SK-N-SH (cell line): Measurements from ENCODE around the gene NFYA.

Source experiments
- CTCF ChIP-seq: fragments of 200-600 bp; sonication (generic); IDR thresholded peaks from 2 replicates; pipeline ENCODE4 v1.6.1; 2017; ENCODE audit warnings: antibody characterized with exemption, mild to moderate bottlenecking, moderate library complexity
- EP300 ChIP-seq, 2 experiments: IDR thresholded peaks; 2 replicates each; pipeline versions ENCODE4 v1.4.0 to v1.6.1; 2012; ENCODE audit warnings: borderline replicate concordance in 1 of 2, low read depth in 1 of 2, low read length in 1 of 2
- GABPA ChIP-seq: IDR thresholded peaks from 2 replicates; pipeline ENCODE4 v1.4.0; 2012; ENCODE audit warnings: low read depth, mild to moderate bottlenecking
- MEF2A ChIP-seq: IDR thresholded peaks from 2 replicates; pipeline ENCODE4 v1.4.0; 2012; ENCODE audit warnings: low read depth, borderline replicate concordance
- POLR2AphosphoS5 ChIP-seq: IDR thresholded peaks from 2 replicates; pipeline ENCODE4 v1.6.1; 2012; ENCODE audit warnings: low read depth, low read length
- TAF1 ChIP-seq: IDR thresholded peaks from 2 replicates; pipeline ENCODE4 v1.6.1; 2012; ENCODE audit warnings: low read depth, mild to moderate bottlenecking, low read length, moderate library complexity, borderline replicate concordance
- TF ChIP-seq, protein P1 (sequence below): IDR thresholded peaks from 2 replicates; pipeline ENCODE4 v1.4.0; 2012; ENCODE audit warnings: low read depth, borderline replicate concordance

DNA sequence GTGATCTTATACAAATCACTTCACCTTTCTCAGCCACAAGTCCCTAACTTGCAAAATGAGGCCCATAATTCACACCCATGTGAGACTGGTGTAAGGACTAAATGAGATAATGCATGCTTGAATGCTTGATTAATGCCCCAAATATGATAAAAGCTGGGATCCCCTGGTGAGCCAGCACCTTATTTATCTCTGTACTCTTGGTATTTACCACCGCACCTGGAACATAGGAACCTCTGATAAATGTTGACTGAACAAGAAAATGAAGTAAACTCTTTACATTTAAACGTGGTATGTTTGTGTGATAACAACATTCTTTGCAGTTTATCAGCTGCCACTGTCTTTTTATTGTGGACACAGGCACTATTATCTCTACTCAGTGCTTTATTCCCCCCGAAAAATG is 22.2 kb upstream of the NFYA start:
- TF ChIP-seq CTCF: no peak
- TF ChIP-seq TAF1: no peak
- no peak for TF ChIP-seq POLR2AphosphoS5
- no peak for TF ChIP-seq GABPA
- no peak for TF ChIP-seq MEF2A
- TF ChIP-seq, protein P1, sequence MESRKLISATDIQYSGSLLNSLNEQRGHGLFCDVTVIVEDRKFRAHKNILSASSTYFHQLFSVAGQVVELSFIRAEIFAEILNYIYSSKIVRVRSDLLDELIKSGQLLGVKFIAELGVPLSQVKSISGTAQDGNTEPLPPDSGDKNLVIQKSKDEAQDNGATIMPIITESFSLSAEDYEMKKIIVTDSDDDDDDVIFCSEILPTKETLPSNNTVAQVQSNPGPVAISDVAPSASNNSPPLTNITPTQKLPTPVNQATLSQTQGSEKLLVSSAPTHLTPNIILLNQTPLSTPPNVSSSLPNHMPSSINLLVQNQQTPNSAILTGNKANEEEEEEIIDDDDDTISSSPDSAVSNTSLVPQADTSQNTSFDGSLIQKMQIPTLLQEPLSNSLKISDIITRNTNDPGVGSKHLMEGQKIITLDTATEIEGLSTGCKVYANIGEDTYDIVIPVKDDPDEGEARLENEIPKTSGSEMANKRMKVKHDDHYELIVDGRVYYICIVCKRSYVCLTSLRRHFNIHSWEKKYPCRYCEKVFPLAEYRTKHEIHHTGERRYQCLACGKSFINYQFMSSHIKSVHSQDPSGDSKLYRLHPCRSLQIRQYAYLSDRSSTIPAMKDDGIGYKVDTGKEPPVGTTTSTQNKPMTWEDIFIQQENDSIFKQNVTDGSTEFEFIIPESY: no peak
- no peak for TF ChIP-seq EP300 (IDR thresholded peaks at IDR 0.05; ENCODE audit: borderline replicate concordance in 1 of 2, low read depth in 1 of 2, low read length in 1 of 2)
